ENCODE results near the gene CPXM1.

- no peak for TF ChIP-seq ASH1L (IDR thresholded peaks at IDR 0.05; ENCODE audit: borderline replicate concordance, low read depth, partially characterized antibody)
- TF ChIP-seq ZBTB33 (CRISPR knock-in tag; IDR thresholded peaks at IDR 0.05): no peak
- TF ChIP-seq ZNF274 (IDR thresholded peaks at IDR 0.05; ENCODE audit: borderline replicate concordance, low read depth, low read length): no peak
- no peak for TF ChIP-seq CBX2 (IDR thresholded peaks at IDR 0.05; ENCODE audit: insufficient read depth, low read length, poor library complexity, severe bottlenecking)
- no peak for TF ChIP-seq SMARCA5 (IDR thresholded peaks at IDR 0.05)
- TF ChIP-seq HMGXB4 (CRISPR knock-in tag; IDR thresholded peaks at IDR 0.05): no peak
- no peak for TF ChIP-seq RAD21 (CRISPR knock-in tag; conservative IDR thresholded peaks at IDR 0.05 in 1 of 2, IDR thresholded peaks at IDR 0.05 in 1 of 2)
- no peak for TF ChIP-seq ZZZ3 (IDR thresholded peaks at IDR 0.05)
- no peak for TF ChIP-seq E2F8 (IDR thresholded peaks at IDR 0.05; ENCODE audit: low read depth, partially characterized antibody)
Measured at GRCh38 chr20:2840967-2841531, 40.6 kb upstream of the CPXM1 start.

Data from K562 (cell line).